Stomach (tissue), 9 donors: Measurements from ENCODE around the gene SNRNP40. TPM values are rescaled to one million over a fixed set of nuclear protein-coding genes. Genes with fewer than 3 reads are reported as not detected.

ENCODE experiments used
- DNase-seq, 2 donors: peaks; one replicate each; pipeline versions ENCODE4 v3.0.0 to v3.0.0-alpha.2; 2013 to 2019
- H3K27ac ChIP-seq, 5 donors: fragments of 200-600 bp in 4 of 5; sonication (generic) in 4 of 5; one replicate each; pipeline ENCODE4 v1.5.1; 2013 to 2019; ENCODE audit warnings: mild to moderate bottlenecking in 1 of 5, moderate library complexity in 1 of 5
- H3K27me3 ChIP-seq, 3 donors: fragments of 200-600 bp; sonication (generic); one replicate each; pipeline ENCODE4 v1.5.1; 2017 to 2019; ENCODE audit warnings: mixed run types in 1 of 3
- H3K36me3 ChIP-seq, 4 donors: fragments of 200-600 bp; sonication (generic); 1 replicate in 3 of 4; 2 replicates in 1 of 4; pipeline ENCODE4 v1.5.1; 2016 to 2019
- H3K4me1 ChIP-seq, 4 donors: fragments of 200-600 bp; sonication (generic); one replicate each; pipeline ENCODE4 v1.5.1; 2016 to 2019
- H3K4me3 ChIP-seq, 4 donors: fragments of 200-600 bp; sonication (generic) in 3 of 4; one replicate each; pipeline ENCODE4 v1.5.1; 2016 to 2019; ENCODE audit warnings: mild to moderate bottlenecking in 1 of 4
- H3K9me3 ChIP-seq, 4 donors: fragments of 200-600 bp; sonication (generic); one replicate each; pipeline ENCODE4 v1.5.1; 2016 to 2019
- EP300 ChIP-seq: sonication (generic); formaldehyde crosslinking; IDR thresholded peaks from one replicate; pipeline ENCODE4 v1.6.1; 2017; ENCODE audit warnings: antibody characterized with exemption
- POLR2A ChIP-seq, 4 donors: fragments of 450-650 bp; IDR thresholded peaks; one replicate each; pipeline ENCODE4 v1.6.1; 2016; ENCODE audit warnings: antibody characterized with exemption in 4 of 4, control low read depth in 2 of 4, mild to moderate bottlenecking in 1 of 4, moderate library complexity in 1 of 4
- POLR2AphosphoS5 ChIP-seq, 3 donors: sonication (generic); formaldehyde crosslinking; IDR thresholded peaks; one replicate each; pipeline ENCODE4 v1.6.1; 2016; ENCODE audit warnings: antibody characterized with exemption in 3 of 3
- WGBS, 5 donors: extraction: QIAGEN DNeasy Blood & Tissue Kit in 3 of 5; methylation state at CpG; one replicate each; pipeline versions ENCODE4 v1.1.5 to v1.1.7; 2013 to 2018; 5-methylcytosine and 5-hydroxymethylcytosine counted together
- intact Hi-C: fragments of 100-400 bp; cut with DNase I; formaldehyde crosslinking; loops from one replicate; pipeline ENCODE4 v1.15.1; 2023; ENCODE audit warnings: low total_unique reads
- polyA plus RNA-seq, 3 donors: library from polyadenylated mRNA; stranded (reverse); fragments of 200-250 nt; gene quantifications; one replicate each; pipeline ENCODE4 v1.2.3, GENCODE V29; 2013
- total RNA-seq, 5 donors: library from RNA; depleted of rRNA; stranded (reverse); fragments of >200 nt; gene quantifications; one replicate each; pipeline versions ENCODE4 v1.1.0 to v1.2.3, GENCODE V29; 2014 to 2016
- TF ChIP-seq, protein P1 (sequence below), 7 experiments: fragments of 450-650 bp in 4 of 7; fragments of 200-600 bp in 3 of 7; sonication (generic) in 3 of 7; IDR thresholded peaks; one replicate each; pipeline ENCODE4 v1.5.1; 2016 to 2019; ENCODE audit warnings: antibody characterized with exemption in 7 of 7, control low read depth in 2 of 7, mild to moderate bottlenecking in 1 of 7
- donor health status: healthy with polysubstance abuse.
- donor health status: Bipolar disorder and iron deficiency.
- donor health status: healthy.

The SNRNP40 gene
- total and polyA plus RNA-seq, 8 donors = 1.8 to 100 (median 19.5) TPM

DNA sequence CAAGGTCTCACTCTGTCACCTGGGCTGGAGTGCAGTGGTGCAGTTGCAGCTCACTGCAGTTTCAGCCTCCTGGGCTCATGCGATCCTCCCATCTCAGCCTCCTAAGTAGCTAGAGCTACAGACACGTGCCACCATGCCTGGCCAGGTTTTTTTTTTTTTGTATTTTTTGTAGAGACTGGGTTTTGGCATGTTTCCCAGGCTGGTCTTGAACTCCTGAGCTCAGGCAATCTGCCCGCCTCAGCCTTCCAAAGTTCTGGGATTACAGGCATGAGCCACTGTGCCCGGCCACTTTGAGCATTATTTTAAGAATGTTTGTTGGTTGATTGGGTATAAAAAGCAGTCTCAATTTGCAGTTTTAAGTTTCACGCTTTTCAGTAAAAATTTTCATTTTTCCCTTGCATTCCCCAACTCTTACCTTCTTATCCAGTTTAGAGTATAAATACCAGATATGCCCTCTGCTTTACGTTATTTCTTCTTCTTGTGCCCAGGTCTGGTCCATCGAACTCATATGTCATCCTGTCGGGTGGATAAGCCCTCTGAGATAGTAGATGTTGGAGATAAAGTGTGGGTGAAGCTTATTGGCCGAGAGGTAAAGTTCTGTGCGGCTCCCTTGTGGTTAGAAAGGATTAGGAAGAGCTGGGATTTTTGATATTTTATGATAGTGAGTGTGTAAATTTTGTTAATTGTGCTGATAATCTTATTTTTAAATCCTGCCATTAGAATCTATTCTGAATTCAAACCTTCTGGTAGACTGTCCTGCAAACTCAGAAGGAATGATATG, 40.3 kb upstream of the SNRNP40 start:
- H3K36me3 ChIP-seq = peaks cover 0 to 37% (median 34%) of the 10 kb centered on the region in 4 donors
- no peak for TF ChIP-seq POLR2A (IDR thresholded peaks at IDR 0.05)
- no peak for TF ChIP-seq EP300
- TF ChIP-seq, protein P1, sequence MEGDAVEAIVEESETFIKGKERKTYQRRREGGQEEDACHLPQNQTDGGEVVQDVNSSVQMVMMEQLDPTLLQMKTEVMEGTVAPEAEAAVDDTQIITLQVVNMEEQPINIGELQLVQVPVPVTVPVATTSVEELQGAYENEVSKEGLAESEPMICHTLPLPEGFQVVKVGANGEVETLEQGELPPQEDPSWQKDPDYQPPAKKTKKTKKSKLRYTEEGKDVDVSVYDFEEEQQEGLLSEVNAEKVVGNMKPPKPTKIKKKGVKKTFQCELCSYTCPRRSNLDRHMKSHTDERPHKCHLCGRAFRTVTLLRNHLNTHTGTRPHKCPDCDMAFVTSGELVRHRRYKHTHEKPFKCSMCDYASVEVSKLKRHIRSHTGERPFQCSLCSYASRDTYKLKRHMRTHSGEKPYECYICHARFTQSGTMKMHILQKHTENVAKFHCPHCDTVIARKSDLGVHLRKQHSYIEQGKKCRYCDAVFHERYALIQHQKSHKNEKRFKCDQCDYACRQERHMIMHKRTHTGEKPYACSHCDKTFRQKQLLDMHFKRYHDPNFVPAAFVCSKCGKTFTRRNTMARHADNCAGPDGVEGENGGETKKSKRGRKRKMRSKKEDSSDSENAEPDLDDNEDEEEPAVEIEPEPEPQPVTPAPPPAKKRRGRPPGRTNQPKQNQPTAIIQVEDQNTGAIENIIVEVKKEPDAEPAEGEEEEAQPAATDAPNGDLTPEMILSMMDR (IDR thresholded peaks at IDR 0.05) = no peak
- TF ChIP-seq POLR2AphosphoS5 (IDR thresholded peaks at IDR 0.05) = no peak
- H3K4me1 ChIP-seq = no peaks in the 10 kb centered on the region
- intact Hi-C loops = no loop called here
- no peak overlapping the region for H3K27ac ChIP-seq
- no peak overlapping the region for H3K4me3 ChIP-seq
- no peaks in the 10 kb centered on the region for H3K27me3 ChIP-seq
- H3K9me3 ChIP-seq = no peaks in the 10 kb centered on the region
- WGBS, 5 donors = 69 to 81% (median 75%) methylated on average over 10 of the region's 10 CpGs
- no peak for DNase-seq

DNA sequence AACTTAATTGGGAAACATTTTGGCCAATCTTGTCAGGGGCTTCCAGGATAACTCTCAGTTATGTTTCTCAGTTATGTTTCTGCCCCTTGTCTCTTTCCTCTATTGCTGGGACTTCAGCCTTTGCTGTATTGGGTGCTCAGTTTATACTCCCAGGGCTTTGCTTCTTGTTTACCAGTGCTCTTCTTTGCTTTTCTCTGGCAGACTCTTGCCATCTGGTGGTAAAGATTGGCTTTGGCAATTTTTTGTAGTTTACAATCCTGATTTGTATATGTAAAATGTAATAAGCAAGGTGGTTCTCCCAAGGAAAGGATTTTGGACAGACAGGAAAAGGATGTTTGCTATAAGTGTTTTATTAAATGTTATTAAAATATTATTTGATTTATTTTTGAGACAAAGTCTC, 38.4 kb upstream of the SNRNP40 start:
- intact Hi-C loops = no loop called here
- no peak for TF ChIP-seq EP300
- TF ChIP-seq, protein P1 (IDR thresholded peaks at IDR 0.05) = peak in 3 of 7 experiments; percentile 11 to 29 (median 29)
- no peak for TF ChIP-seq POLR2AphosphoS5 (IDR thresholded peaks at IDR 0.05)
- TF ChIP-seq POLR2A (IDR thresholded peaks at IDR 0.05) = no peak
- Histone ChIP-seq H3K27ac (no peak overlapping the region), H3K4me3 (no peak overlapping the region), H3K4me1 (no peaks in the 10 kb centered on the region), H3K36me3 (peaks cover 0 to 38% (median 31%) of the 10 kb centered on the region in 4 donors), H3K27me3 (no peaks in the 10 kb centered on the region), H3K9me3 (no peaks in the 10 kb centered on the region)
- peak in 1 of 2 donors; percentile 52 for DNase-seq

DNA sequence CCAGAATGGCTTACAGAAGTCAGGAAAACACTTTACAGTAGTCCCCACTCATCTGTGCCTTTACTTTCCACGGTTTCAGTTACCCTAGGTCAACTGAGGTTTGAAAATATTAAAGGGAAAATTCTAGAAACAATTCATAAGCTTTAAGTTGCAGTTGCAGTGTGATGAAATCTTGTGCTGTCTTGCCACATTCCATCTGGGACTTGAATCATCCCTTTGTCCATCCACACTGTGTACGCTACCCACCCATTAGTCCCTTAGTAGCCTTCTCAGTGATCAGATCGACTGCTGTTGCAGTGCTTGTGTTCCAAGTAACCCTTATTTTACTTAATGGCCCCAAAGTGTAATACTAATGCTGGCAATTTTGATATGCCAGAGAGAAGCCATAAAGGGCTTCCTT, 30.8 kb upstream of the SNRNP40 start:
- no peak for DNase-seq
- Histone ChIP-seq H3K27ac (no peak overlapping the region), H3K9me3 (no peaks in the 10 kb centered on the region), H3K4me1 (no peaks in the 10 kb centered on the region), H3K27me3 (no peaks in the 10 kb centered on the region), H3K4me3 (no peak overlapping the region), H3K36me3 (peaks cover 0 to 35% (median 25%) of the 10 kb centered on the region in 4 donors)
- 78 to 88% (median 85%) methylated on average over 3 of the region's 3 CpGs for WGBS, 5 donors
- no peak for TF ChIP-seq POLR2AphosphoS5 (IDR thresholded peaks at IDR 0.05)
- TF ChIP-seq, protein P1 (IDR thresholded peaks at IDR 0.05) = no peak
- no peak for TF ChIP-seq EP300
- no peak for TF ChIP-seq POLR2A (IDR thresholded peaks at IDR 0.05)
- intact Hi-C loops = no loop called here

DNA sequence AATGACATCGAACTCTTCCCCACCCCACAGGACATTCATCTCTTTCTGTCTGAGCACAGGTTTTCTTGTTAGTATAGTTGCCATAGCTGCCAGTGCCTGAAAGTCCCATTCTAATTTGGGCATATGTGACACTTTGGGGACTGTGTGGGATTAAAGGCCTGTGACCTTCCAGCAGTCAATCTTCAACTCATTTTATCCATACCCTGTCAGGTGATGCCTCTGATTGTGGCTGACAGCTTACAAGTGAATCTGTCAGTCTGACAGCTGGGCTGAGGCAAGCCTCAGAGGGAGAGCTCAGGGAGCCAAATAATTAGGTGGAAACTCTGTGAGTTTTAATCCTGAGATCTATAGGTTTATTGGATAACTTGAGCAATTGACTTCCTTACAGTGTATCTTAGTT, 29.9 kb upstream of the SNRNP40 start:
- WGBS, 5 donors = 83 to 100% (median 94%) methylated on average over 1 of the region's 1 CpG
- H3K36me3 ChIP-seq = peaks cover 0 to 37% (median 29%) of the 10 kb centered on the region in 4 donors
- H3K4me1 ChIP-seq = no peaks in the 10 kb centered on the region
- no peak for DNase-seq
- no peak overlapping the region for H3K27ac ChIP-seq
- no peaks in the 10 kb centered on the region for H3K9me3 ChIP-seq
- H3K4me3 ChIP-seq = no peak overlapping the region
- intact Hi-C loops = no loop called here
- no peak for TF ChIP-seq POLR2A (IDR thresholded peaks at IDR 0.05)
- TF ChIP-seq, protein P1 (IDR thresholded peaks at IDR 0.05) = no peak
- TF ChIP-seq POLR2AphosphoS5 (IDR thresholded peaks at IDR 0.05) = no peak
- no peak for TF ChIP-seq EP300
- no peaks in the 10 kb centered on the region for H3K27me3 ChIP-seq
